Bone marrow (tissue), 2 donors: ENCODE results near the gene MYRFL.

ENCODE experiments used
- DNase-seq, 2 donors: peaks; one replicate each; lab custom pipeline; 2025; lab: John Stamatoyannopoulos, UW

Gene MYRFL

DNA sequence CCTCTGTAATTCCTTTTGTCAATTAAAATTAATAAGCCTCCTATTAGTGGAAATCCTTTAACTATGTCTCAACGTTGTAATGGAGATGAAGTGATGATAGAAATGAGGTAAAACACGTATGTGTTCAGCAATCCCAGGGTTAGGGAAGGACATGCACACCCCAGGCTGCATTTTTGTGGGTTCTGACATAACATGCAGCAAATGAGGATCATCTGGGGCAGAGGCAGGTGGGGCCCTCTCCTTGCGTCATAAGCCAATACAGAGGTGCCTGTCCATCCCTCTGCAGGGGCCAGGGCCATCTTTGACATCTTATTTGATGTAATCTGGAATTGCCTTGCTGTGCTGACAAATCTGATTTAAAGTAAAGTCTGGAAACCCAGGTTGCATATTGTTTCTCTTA lies 73.2 kb downstream of the MYRFL start:
- DNase-seq: no peak

DNA sequence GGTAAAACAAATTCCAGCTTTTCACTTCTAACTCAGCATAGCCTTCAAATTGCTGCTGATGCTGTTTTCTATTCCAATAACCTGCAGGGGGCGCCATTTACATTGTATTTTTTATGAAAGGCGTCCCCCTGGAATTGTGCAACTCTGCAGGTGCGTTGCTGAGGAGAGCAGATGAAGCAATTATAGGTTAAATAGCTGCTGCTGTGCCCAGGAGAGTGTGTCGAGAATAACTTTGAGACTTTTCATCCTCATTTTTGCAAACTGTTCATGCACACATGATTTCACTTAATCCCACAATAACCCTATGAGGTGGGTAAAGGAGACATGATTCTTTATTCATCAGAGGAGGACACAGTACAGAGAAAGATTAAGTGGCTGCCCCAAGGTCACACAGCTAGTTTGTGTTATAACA lies 75.7 kb downstream of the MYRFL start:
- no peak for DNase-seq

DNA sequence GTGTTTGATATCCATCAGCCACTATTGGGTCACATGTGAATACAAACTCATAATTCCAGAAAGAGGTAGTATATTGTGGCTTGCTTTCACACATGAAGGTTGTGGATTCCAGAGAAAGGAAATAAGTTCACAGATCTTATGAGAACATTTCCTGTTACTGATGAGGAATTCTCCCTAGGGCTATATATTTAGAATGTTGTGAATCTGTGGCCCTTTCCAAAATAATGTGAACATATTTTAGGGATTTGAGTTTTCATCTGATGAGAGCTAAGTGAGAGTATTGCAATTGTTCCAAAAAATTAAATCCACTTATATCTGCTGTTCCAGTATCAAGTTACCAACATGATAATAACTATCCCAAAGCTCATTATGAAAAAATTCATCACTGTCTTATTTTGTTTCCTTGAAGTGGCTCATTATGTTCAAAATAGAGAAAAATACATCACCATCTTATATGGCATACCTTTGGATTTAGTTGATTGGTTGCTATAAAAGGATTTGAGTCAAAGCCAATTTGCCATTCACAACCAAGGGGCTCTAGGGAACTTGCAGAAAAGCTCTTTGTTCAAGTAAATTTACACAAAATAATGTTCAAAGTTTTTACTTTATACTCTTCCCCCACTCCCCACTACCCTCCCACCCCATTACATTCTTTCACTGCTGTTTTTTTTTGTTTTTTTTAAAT lies 76.3 kb downstream of the MYRFL start:
- no peak for DNase-seq

DNA sequence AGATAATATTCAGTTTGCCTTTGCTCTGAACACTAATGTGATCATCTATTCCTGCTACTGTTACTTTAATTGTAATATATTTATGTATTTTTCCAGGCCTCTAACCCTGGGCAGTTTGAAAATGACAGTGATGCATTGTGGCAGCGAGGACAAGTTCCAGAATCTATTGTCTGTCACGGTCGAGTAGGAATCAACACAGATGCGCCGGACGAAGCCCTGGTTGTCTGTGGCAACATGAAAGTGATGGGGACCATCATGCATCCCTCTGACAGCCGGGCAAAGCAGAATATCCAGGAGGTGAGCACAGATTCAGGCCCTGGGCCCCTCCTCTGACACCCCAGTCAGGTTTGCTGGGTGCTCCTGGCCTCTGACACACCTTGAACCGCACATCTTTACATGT lies 78.5 kb downstream of the MYRFL start:
- no peak for DNase-seq

DNA sequence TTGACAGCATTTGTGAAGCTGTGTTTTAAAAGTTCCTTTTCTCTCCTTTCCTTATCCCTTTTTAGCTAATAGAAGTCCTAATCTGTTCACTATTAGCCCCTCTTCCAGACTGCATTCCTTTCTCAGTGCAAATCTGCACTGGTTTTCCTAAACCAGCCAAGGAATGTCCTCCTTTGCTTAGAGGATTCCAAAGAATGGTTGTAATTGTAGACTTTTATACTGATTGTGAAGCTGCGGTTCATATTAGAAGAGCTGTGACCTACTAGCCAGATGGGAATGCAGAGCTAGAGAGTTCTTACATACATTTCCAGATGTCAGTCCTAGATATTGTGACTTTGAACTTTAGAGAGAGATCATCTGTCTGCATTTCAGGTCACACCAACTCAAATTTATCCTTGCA lies 79.8 kb downstream of the MYRFL start:
- no peak for DNase-seq

DNA sequence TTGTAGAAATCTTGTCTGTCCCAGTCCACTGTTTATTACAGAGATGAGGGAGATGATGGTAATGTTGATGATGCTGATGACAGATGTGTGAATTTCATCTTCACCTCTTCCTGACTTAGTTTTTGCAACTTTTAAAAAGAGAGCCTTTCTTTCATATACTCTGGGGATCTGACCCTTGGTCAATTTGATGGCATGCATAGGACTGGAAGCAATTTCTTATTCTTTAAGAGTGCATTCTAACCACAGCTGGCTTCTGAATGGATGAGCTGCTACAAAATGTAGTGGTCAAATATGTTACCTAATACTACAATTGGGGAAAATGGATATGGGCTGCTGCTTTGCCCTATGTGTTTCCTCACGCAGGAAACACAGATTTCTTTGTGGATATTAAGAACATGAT lies 80.8 kb downstream of the MYRFL start:
- DNase-seq: no peak

DNA sequence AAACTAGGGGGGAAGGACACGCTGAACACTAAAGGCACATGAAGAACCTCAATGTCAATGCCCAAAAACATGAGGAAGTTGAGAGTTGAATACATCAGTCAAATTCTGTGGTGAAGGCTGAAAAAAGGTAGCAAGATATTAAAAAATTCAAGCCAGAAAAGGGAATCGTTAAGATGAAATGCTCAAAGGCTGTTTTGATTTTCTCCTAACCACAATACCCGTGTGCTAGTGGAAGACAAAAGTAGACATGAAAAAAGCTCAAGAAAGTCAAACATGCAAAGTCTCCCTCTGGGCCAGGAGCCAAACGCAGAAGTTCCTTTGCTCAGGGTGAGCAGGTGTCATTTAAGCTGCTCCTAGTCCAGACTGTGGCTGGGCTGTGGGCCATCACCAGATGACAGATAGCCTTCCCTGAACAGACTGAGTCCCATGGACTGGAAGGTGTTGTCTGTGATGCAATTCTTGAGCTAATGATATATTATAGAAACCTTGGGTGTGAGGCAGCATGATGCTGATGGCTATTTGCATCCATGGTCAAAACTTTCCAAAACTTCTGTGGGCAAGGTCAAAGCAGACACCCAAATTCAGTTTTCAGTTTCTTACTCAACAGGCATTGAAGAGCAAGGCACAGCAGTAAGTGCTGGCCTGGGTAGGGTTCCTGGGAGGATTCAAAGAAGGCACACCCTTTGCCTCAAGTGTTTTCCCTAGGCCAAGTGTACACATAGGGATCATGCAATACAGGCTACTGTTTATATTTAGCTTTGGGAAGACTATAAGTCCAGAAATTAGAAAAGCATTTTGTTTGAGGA lies 81.6 kb downstream of the MYRFL start:
- no peak for DNase-seq

DNA sequence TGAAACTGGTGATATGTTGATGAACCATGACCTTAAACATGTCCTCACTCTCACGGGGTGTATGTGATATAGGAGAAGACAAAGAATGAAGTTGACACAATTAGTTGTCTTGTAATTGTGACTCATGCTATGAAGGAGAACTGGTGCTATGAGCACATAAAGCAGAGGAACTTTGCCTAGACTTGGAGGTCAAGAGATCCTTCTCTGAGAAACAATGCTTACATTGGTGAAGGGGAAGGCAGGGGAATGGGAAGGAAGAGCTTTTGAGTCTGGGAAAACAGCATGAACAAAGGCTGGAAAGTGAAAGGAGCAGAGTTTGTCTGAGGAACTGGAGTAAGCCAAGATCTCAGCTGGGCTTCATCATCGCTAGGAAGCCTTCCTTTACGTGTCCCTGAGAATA lies 83.2 kb downstream of the MYRFL start:
- no peak for DNase-seq

DNA sequence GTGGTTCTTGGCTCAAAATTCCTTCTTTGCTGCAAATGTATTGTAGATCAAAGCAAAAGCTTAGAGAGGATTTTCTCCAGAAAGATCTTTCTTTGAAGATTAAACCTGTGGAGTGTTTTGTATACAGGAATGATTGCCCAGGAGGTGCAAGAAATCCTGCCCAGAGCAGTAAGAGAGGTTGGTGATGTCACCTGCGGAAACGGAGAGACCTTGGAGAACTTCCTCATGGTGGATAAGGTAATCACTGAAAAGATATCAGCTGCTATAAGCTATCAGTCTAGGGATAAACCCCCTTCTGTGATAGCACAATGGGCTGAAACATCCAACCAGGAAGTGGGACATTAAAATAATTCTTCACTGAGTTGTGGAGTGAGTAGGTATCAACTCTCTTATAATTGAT lies 85.7 kb downstream of the MYRFL start:
- DNase-seq: no peak

DNA sequence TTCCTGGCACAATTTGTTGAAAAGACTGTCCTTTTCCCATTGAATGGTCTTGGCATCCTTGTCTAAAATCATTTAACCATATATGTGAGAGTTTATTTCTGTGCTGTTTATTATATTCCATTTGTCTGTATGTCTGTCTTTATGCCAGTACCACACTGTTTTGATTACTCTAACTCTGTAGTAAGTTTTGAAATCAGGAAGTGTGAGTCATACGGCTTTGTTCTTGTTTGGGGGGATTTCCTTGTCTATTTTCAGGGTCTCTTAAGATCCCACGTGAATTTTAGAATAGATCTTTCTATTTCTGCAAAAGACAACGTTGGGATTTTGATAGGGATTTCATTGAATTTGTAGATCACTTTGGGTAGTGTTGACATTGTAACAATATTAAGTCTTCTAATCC lies 88.5 kb downstream of the MYRFL start:
- DNase-seq: no peak

DNA sequence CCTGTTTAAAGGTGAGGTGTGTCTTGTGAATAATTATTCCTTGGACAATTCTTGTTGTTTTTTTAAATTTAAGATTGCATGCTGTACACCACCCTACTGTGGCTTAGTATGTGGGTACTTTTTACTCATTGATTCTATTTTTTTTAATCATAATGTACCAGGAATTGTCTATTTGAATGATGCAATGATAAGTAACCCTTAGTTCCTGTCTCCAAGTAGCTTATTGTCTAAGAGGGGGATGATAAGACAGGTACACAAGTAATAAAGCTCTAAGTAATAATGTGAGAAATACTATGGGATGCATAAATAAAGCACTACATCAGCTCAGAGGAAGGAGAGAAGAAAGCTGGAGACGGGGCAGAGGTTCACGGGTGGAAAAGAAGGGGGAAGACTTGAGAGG lies 90.9 kb downstream of the MYRFL start:
- no peak for DNase-seq

DNA sequence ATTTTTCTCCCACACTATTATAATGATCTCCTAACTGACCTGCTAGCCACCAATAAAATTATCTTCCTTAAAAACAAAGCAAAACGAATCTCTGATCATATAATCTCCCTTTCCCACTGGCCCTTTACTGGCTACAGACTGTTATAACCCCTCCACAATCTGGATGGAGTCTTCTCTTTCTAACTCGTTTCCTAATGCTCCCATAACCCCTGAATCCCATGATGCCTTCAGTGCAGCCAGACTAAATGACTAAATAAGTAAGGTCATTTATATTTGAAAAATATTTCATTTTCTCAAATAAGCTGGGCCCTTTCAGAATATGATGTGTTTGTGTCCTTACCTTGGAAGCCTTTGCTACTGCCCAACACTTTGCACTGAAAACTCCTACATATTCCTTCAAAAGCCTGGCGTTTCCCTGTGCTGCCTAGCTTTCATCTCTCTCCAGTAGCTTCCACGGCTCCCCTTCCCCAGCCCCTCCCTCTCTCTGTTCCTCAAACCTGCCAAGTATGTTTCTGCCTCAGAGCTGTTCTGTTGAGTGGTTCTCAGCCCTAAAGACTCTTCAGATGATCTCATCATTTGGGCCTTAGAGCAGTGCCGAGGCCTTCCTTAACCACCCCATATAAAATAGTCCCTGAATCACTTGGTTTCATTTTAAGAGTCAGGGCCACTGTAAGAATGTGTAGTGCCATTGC lies 91.7 kb downstream of the MYRFL start:
- no peak for DNase-seq

DNA sequence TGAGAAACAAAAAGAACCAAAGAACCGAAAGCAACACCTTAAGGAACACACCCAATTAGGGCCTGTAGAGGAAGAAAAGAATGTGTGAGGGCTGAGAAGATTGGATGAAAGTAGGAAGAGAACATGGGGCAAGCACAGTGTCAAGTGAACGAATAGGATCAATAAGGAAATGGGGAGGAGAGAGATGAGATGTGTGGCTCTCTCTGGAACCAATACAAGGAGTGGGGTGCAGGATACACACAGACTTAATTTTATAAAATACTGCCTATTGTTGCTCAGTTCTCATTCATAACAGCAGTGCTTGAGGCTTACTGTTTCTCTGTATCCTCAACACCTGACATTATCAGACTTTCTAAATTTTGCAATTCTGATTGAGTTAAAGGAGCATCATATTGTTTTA lies 93.3 kb downstream of the MYRFL start:
- no peak for DNase-seq

DNA sequence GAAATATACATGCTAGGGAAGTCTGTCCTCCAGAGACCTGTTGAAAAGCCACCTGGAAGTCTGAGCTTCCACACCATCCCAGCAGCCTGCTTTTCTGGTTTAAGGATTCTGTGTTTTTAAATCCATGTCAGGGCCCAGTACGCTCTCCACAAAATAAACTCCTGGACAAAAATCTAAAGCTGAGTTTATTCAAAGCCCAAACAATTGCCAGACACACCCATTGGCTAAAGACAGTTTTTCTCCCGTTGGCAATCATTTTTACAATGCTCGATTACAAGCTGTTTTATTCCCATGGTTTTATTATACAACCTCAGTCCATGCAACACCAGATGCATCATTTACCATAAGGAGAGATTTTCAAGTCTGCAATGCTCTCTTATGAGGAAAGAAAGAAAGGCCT lies 94.5 kb downstream of the MYRFL start:
- DNase-seq: no peak

DNA sequence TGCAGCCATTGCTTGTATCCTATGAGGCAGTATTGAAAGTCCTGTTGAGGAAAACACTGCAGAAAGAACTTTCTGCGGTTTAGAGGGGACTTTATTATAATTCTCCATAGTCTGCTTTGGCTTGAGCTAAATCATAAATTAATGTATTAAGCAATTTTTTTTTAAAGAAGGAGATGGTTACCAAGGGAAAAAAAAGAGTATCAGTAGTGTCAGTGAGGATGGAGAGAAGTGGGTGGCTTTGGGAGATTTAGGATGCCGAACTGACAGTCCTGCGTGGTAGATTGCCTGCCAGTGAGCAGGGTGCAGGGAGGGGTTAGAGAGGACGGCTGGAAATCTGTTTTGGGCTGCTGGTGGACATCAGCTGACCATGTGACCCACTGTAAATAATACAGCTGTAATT lies 96.8 kb downstream of the MYRFL start:
- DNase-seq: no peak

DNA sequence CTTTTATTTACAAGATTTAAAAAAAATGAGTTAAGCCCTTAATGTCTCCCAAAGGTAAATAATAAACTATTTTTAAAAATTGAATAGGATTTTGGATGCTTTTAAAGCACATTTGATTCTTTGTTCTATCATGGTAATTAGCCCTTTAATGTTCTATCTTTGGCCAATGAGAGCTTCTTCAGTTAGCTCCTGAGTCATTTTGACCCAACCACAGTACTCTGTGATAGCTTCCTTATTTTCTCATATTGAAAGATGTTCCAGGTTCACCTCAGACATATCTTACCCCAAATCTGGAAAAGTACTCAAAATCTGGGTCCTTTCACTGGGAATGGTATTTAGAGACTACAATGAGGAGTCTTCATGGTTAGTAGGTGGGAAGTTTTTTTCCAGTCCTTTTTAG lies 98.0 kb downstream of the MYRFL start:
- DNase-seq: no peak

DNA sequence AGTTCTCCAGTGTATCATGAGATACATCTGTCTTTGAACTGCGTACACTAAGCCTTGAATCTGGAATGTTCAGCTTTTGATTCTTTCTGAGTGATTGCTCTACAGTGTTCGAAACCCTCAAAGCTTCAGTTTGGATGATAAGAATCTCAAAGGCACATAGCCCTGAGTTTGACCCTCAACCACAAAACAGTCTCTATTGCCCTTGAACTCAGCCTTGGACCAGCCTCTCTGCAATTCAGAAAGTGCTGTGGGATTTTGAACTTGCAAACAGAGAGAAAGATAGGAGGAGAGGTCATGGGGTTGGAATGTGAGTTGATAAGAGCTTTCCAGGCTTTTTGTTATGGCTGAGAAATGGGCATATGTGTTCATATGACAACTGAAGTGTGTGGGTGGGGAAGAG lies 100.3 kb downstream of the MYRFL start:
- no peak for DNase-seq

DNA sequence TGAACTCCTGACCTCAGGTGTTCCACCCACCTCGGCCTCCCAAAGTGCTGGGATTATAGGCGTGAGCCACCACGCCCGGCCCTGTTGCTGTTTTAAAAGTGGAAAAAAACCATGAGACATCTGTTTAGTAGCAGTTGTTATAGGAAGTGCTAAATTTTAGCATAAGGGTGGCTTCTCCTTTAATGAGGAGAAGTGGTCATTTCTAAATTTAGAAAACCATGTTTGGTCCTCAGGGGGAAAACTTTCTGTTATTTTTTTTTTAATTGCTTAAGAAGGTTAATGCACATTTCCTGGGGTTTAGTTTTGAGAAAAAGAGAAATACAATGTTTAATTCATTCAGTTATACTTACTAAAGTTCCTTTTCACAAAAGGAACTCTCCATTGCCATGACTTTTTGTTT lies 102.1 kb downstream of the MYRFL start:
- DNase-seq: no peak

DNA sequence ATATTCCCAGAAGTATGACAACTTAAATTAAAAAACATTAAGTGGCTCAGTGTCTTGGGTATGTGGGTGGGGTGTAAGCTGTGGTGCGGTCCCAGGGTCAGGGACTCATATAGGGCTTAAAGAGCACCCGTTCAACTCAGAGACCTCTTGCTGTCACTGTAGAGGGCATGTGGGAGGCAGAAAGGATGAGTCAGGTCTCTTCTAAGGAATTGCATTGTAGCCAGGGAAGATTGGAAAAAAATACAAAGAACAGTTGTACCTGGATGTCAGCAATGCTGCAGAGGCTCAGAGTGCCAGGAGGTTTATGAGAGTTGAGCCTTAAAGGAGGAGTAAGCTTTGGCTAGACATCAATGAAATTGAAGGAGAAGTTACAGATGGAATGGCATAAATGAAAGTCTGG lies 104.1 kb downstream of the MYRFL start:
- DNase-seq: no peak

DNA sequence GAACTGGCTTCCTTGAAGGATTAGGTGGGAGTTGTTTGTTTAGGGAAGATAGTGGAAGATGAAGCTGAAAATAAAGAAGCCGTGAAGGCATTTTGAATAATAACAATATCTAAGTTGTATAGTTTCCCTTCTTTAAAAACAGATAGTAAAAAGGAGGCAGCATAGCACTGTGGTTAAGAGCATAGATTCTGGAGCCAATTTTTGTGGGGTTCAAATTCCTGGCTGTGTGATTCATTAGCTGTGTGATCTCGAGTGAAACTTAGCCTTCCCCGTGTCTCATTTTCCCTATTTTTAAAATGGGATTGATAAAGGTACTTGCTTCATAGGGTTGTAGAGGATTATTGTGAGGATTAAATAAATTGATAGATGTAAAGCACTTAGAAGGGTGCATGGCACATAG lies 104.5 kb downstream of the MYRFL start:
- no peak for DNase-seq

DNA sequence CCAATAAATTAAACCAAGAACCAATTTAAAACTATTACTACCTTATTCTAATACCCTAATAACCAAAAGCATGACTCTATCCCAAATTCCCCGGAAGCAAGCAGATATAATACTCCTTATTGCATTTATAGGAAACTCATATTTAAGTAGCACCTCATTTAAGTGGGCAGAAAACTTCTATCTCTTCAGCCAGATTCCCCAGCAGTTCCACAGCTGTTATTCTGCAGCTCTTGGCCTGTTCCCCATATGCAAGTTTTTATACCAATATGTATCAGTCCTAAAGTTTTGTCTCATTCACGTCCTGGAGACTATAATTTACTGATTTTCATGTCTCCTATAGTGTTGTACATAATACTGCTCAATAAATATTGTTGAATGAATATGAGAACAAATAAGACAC lies 106.5 kb downstream of the MYRFL start:
- no peak for DNase-seq

DNA sequence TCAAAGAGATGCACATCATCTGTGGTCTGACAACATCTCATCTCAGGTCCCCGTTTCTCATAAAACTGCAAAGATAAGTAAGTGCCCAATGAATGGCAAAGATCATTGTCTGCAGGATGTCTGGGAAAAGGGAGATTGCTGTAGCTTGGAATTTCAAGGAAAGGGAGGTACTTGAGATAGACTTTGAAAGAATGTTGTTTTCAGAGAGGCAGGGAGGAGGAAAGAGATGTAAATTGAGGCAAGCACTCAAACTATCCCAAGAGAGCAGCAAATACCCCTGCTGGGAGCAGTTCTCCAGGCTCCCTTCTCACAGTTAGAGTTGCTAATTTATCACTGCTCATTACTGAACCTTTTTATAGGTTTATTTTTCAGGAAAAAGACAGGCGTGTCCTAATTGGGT lies 107.1 kb downstream of the MYRFL start:
- no peak for DNase-seq
